ENCODE data around the gene PRC1.

PRC1 gene

DNA sequence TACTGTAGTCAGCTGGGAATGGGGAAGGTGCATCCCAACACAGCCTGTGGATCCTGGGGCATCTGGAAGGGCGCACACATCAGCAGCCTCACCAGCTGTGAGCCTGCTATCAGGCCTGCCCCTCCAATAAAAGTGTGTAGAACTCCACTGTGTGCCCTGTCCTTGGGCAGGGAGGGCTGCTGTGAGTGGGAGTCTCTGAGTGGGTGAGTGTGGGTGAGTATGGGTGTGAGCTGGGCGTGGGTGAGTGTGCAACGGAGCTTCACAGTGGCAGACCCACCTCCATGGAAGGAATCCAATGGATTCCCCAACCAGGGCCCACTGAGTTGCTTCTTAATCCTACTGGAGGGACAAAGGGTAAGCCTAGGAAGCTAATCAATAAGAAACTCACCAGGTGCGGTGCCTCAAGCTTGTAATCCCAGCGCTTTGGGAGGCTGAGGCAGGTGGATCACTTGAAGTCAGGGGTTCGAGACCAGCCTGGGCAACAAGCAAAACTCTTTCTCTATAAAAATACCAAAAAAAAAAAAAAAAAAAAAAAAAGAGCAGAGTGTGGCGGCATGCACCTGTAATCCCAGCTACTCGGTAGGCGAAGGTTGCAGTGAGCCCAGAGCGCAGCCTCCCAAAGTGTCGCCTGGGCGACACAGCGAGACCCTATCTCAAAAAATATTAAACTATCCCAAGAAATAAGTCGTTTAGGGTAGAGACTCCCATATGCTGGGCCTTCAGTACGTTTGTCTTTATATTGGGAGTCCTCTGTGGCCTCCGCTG is 40.2 kb downstream of the PRC1 start:
- DNase-seq (ENCODE audit: low spot score): no peak
- Histone ChIP-seq H3K27me3 (ENCODE audit: control insufficient read depth in 3 of 3, insufficient read depth in 3 of 3, low read depth in 1 of 3, low read length in 3 of 3) (peaks cover 0 to 4% (median 0%) of the 10 kb centered on the region in 3 experiments), H2BK120ac (ENCODE audit: low read depth, low read length) (no peak overlapping the region), H3K4me2 (ENCODE audit: insufficient read depth, low read length, poor library complexity, severe bottlenecking) (no peak overlapping the region), H3K9ac (ENCODE audit: low read depth, low read length, poor library complexity) (peak overlapping the region; percentile 24), H3K4ac (ENCODE audit: low read length) (no peak overlapping the region), H2AFZ (ENCODE audit: low read length) (peak overlapping the region; percentile 65), H2AK5ac (ENCODE audit: low read depth, low read length) (no peak overlapping the region), H3K9me3 (replicated peaks in 1 of 2; ENCODE audit: control insufficient read depth in 2 of 2, insufficient read depth in 1 of 2, low read depth in 1 of 2, low read length in 2 of 2) (peaks cover 0 to 1% of the 10 kb centered on the region in 2 donors), H3K4me1 (ENCODE audit: control insufficient read depth in 2 of 2, insufficient read depth in 1 of 2, low read depth in 1 of 2, low read length in 2 of 2) (peaks cover 0 to 10% of the 10 kb centered on the region in 2 donors), H2BK5ac (ENCODE audit: low read length) (peak overlapping the region; percentile 46), H3K79me1 (ENCODE audit: low read depth, low read length) (peaks cover 10% of the 10 kb centered on the region), H2BK12ac (ENCODE audit: low read length) (no peak overlapping the region), H3K14ac (ENCODE audit: low read length) (no peak overlapping the region), H3K36me3 (replicated peaks in 1 of 2; ENCODE audit: control insufficient read depth in 2 of 2, insufficient read depth in 2 of 2, low read length in 2 of 2) (peaks cover 36 to 51% of the 10 kb centered on the region in 2 donors), H2BK15ac (ENCODE audit: low read length) (no peak overlapping the region), H4K8ac (ENCODE audit: low read depth, low read length) (peak overlapping the region; percentile 48), H4K91ac (ENCODE audit: low read depth, low read length, poor library complexity) (no peak overlapping the region), H3K18ac (ENCODE audit: low read length) (no peak overlapping the region), H3K23ac (ENCODE audit: low read depth, low read length, poor library complexity) (peak overlapping the region; percentile 85), H3K27ac (replicated peaks; ENCODE audit: low read length) (no peak overlapping the region), H3K4me3 (ENCODE audit: low read length in 2 of 2) (no peak overlapping the region)
- no CpG with 5 or more reads among the region's 16 CpGs for WGBS, 2 donors (ENCODE audit: extremely low coverage in 2 of 2, insufficient read length in 2 of 2, insufficient replicate concordance in 1 of 2)

DNA sequence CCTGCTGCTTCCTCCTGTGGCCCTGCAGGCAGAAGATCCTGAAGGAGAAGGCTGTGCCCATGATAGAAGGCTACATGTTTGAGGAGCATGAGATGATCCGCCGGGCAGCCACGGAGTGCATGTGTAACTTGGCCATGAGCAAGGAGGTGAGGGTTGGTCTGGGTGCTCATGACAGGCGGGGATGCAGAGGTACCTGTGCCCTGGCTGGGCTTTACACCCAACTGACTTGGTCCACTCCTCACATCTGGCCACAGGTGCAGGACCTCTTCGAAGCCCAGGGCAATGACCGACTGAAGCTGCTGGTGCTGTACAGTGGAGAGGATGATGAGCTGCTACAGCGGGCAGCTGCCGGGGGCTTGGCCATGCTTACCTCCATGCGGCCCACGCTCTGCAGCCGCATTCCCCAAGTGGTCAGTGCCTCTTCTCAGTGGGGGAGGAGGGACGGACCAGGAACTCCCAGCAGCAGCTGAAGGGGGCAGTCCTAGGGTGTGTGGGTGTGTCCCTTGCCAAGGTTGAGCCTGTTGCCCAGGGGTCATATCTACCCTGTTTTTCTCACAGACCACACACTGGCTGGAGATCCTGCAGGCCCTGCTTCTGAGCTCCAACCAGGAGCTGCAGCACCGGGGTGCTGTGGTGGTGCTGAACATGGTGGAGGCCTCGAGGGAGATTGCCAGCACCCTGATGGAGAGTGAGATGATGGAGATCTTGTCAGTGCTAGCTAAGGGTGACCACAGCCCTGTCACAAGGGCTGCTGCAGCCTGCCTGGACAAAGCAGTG is 41.2 kb downstream of the PRC1 start:
- H3K27me3 ChIP-seq (ENCODE audit: control insufficient read depth in 3 of 3, insufficient read depth in 3 of 3, low read depth in 1 of 3, low read length in 3 of 3): peaks cover 0 to 4% (median 0%) of the 10 kb centered on the region in 3 experiments

DNA sequence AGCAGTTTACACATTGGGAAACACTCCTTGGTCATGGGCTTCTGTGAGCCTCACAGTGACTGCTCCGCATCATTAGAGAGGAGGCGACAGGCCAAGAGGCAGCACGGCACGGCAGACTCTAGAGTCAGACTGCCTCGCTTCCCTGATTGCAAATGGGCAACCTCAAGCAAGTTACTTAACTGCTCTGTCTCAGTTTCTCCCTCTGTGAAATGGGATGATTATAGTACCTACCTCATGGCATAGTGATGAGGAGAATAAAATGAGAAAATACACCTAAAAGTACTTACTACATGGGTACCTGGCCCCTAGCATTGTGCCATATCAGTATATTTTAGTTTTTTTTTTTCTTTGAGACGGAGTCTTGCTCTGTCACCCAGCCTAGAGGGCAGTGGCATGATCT is 43.7 kb downstream of the PRC1 start:
- no peak overlapping the region for H2BK15ac ChIP-seq (ENCODE audit: low read length)
- peaks cover 0 to 1% of the 10 kb centered on the region in 2 donors for H3K9me3 ChIP-seq (replicated peaks in 1 of 2; ENCODE audit: control insufficient read depth in 2 of 2, insufficient read depth in 1 of 2, low read depth in 1 of 2, low read length in 2 of 2)
- H2AFZ ChIP-seq (ENCODE audit: low read length): no peak overlapping the region
- H3K23ac ChIP-seq (ENCODE audit: low read depth, low read length, poor library complexity): no peak overlapping the region
- H2BK5ac ChIP-seq (ENCODE audit: low read length): no peak overlapping the region
- H3K4me1 ChIP-seq (ENCODE audit: control insufficient read depth in 2 of 2, insufficient read depth in 1 of 2, low read depth in 1 of 2, low read length in 2 of 2): no peaks in the 10 kb centered on the region
- H4K91ac ChIP-seq (ENCODE audit: low read depth, low read length, poor library complexity): no peak overlapping the region
- peaks cover 4% of the 10 kb centered on the region for H3K79me1 ChIP-seq (ENCODE audit: low read depth, low read length)
- no peak overlapping the region for H3K14ac ChIP-seq (ENCODE audit: low read length)
- no peak overlapping the region for H2BK12ac ChIP-seq (ENCODE audit: low read length)
- H3K9ac ChIP-seq (ENCODE audit: low read depth, low read length, poor library complexity): no peak overlapping the region
- H3K4ac ChIP-seq (ENCODE audit: low read length): no peak overlapping the region
- no peak overlapping the region for H3K18ac ChIP-seq (ENCODE audit: low read length)
- no peaks in the 10 kb centered on the region for H3K27me3 ChIP-seq (ENCODE audit: control insufficient read depth in 3 of 3, insufficient read depth in 3 of 3, low read depth in 1 of 3, low read length in 3 of 3)
- H3K36me3 ChIP-seq (replicated peaks in 1 of 2; ENCODE audit: control insufficient read depth in 2 of 2, insufficient read depth in 2 of 2, low read length in 2 of 2): peaks cover 56 to 81% of the 10 kb centered on the region in 2 donors
- no peak overlapping the region for H2AK5ac ChIP-seq (ENCODE audit: low read depth, low read length)
- H3K4me2 ChIP-seq (ENCODE audit: insufficient read depth, low read length, poor library complexity, severe bottlenecking): no peak overlapping the region
- no peak overlapping the region for H4K8ac ChIP-seq (ENCODE audit: low read depth, low read length)
- no peak overlapping the region for H3K27ac ChIP-seq (replicated peaks; ENCODE audit: low read length)
- no peak overlapping the region for H3K4me3 ChIP-seq (ENCODE audit: low read length in 2 of 2)
- DNase-seq (ENCODE audit: low spot score): no peak
- no CpG with 5 or more reads among the region's 6 CpGs for WGBS, 2 donors (ENCODE audit: extremely low coverage in 2 of 2, insufficient read length in 2 of 2, insufficient replicate concordance in 1 of 2)
- H2BK120ac ChIP-seq (ENCODE audit: low read depth, low read length): no peak overlapping the region

More for the DNA sequence above, 41.2 kb downstream of the PRC1 start:
- no peak overlapping the region for H3K23ac ChIP-seq (ENCODE audit: low read depth, low read length, poor library complexity)
- H3K9me3 ChIP-seq (replicated peaks in 1 of 2; ENCODE audit: control insufficient read depth in 2 of 2, insufficient read depth in 1 of 2, low read depth in 1 of 2, low read length in 2 of 2): peaks cover 0 to 1% of the 10 kb centered on the region in 2 donors
- H3K4me3 ChIP-seq (ENCODE audit: low read length in 2 of 2): no peak overlapping the region
- H2AFZ ChIP-seq (ENCODE audit: low read length): no peak overlapping the region
- peak overlapping the region; percentile 11 for H2BK5ac ChIP-seq (ENCODE audit: low read length)
- no peak overlapping the region for H2BK120ac ChIP-seq (ENCODE audit: low read depth, low read length)
- H3K79me1 ChIP-seq (ENCODE audit: low read depth, low read length): peaks cover 9% of the 10 kb centered on the region
- no peak overlapping the region for H2AK5ac ChIP-seq (ENCODE audit: low read depth, low read length)
- H3K36me3 ChIP-seq (replicated peaks in 1 of 2; ENCODE audit: control insufficient read depth in 2 of 2, insufficient read depth in 2 of 2, low read length in 2 of 2): peaks cover 43 to 59% of the 10 kb centered on the region in 2 donors
- no peak overlapping the region for H4K91ac ChIP-seq (ENCODE audit: low read depth, low read length, poor library complexity)
- no peak for DNase-seq (ENCODE audit: low spot score)
- H3K18ac ChIP-seq (ENCODE audit: low read length): no peak overlapping the region
- H3K4ac ChIP-seq (ENCODE audit: low read length): no peak overlapping the region
- no peak overlapping the region for H2BK15ac ChIP-seq (ENCODE audit: low read length)
- H2BK12ac ChIP-seq (ENCODE audit: low read length): no peak overlapping the region
- no peak overlapping the region for H4K8ac ChIP-seq (ENCODE audit: low read depth, low read length)
- peaks cover 0 to 10% of the 10 kb centered on the region in 2 donors for H3K4me1 ChIP-seq (ENCODE audit: control insufficient read depth in 2 of 2, insufficient read depth in 1 of 2, low read depth in 1 of 2, low read length in 2 of 2)
- no peak overlapping the region for H3K14ac ChIP-seq (ENCODE audit: low read length)
- H3K9ac ChIP-seq (ENCODE audit: low read depth, low read length, poor library complexity): peak overlapping the region; percentile 70
- no peak overlapping the region for H3K4me2 ChIP-seq (ENCODE audit: insufficient read depth, low read length, poor library complexity, severe bottlenecking)
- WGBS, 2 donors (ENCODE audit: extremely low coverage in 2 of 2, insufficient read length in 2 of 2, insufficient replicate concordance in 1 of 2): no CpG with 5 or more reads among the region's 14 CpGs
- H3K27ac ChIP-seq (replicated peaks; ENCODE audit: low read length): no peak overlapping the region

All from neuronal stem cell (in vitro differentiated cells).